Cerebellar cortex (tissue), 1 donor: ENCODE data around the gene CGB5.

ENCODE experiments used
- DNase-seq: peaks from one replicate; pipeline ENCODE4 v3.0.0-alpha.2; 2015; ENCODE audit warnings: low spot score

CGB5 gene

DNA sequence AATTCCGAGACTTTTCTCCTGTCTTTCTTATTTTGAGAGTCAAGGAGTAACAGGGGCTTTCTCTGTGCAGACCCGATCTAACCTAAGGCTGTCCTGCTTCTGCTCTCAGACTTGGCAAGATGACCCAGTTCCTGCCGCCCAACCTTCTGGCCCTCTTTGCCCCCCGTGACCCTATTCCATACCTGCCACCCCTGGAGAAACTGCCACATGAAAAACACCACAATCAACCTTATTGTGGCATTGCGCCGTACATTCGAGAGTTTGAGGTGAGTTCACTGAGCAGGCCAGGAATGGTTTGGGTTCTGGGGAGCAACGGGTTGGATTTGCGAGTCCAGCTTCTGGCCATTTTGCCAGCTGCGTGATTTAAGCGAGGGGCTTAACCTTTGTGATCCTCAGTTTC is 42.6 kb downstream of the CGB5 start:
- no peak for DNase-seq

DNA sequence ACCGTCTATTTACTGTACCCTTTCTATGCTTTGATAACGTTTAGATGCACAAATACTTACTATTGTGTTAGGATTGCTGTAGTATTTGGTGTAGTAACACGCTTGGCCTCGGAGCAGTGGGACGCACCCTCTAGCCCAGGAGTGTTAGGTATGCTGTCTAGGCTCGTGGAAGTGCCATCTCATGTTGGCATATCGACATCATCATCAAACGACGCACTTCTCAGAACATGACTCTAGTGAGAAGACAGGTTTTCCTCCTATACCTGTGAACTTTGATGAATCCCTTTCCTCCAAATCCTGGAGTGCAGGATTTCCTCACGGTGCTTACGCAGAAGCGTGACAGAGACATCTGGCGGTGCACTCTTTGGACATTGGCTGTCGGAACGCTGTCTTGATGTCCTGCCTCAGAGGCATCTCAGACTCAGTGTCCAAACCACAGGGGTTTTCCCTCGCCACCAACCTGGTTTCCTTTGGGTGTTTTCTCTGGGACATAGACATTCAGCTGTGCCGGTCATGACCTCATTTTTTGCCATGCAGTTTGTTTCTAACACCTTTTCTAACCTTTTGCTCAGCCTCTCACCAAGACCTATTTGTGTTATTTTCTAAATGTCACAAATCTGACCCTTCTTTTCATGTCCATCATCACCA is 47.9 kb downstream of the CGB5 start:
- no peak for DNase-seq

DNA sequence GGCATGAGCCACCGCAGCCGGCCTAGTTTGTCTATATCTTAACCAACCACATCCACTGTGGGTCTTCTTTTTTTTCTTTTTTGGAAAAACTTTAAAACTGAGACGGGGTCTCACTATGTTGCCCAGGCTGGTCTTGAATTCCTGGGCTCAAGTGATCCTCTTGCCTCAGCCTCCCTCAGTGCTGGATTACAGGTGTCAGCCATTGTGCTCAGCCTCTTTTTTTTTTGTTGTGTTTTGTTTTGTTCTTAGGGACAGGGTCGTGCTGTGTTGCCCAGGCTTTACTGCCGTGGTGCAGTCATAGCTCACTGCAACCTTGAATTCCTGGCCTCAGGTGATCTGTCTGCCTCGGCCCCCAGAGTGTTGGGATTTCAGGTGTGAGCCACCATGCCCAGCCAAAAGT is 49.0 kb downstream of the CGB5 start:
- DNase-seq, result no peak
